ENCODE data around the gene PTPRH.

Gene PTPRH

GRCh38 chr19:55213547-55213946, 4.2 kb upstream of the PTPRH start:
- H3K9me2 ChIP-seq (ENCODE audit: low read depth, low read length), result no peaks in the 10 kb centered on the region
- H2AFZ ChIP-seq (ENCODE audit: low read length), result no peak overlapping the region
- TF ChIP-seq, protein P1, sequence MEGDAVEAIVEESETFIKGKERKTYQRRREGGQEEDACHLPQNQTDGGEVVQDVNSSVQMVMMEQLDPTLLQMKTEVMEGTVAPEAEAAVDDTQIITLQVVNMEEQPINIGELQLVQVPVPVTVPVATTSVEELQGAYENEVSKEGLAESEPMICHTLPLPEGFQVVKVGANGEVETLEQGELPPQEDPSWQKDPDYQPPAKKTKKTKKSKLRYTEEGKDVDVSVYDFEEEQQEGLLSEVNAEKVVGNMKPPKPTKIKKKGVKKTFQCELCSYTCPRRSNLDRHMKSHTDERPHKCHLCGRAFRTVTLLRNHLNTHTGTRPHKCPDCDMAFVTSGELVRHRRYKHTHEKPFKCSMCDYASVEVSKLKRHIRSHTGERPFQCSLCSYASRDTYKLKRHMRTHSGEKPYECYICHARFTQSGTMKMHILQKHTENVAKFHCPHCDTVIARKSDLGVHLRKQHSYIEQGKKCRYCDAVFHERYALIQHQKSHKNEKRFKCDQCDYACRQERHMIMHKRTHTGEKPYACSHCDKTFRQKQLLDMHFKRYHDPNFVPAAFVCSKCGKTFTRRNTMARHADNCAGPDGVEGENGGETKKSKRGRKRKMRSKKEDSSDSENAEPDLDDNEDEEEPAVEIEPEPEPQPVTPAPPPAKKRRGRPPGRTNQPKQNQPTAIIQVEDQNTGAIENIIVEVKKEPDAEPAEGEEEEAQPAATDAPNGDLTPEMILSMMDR (IDR thresholded peaks at IDR 0.05; ENCODE audit: low read length), result no peak
- H3K9me3 ChIP-seq (ENCODE audit: low read length), result no peaks in the 10 kb centered on the region
- no peaks in the 10 kb centered on the region for H4K20me1 ChIP-seq (ENCODE audit: insufficient read depth, low read length)
- H3K27ac ChIP-seq (ENCODE audit: low read depth, low read length, poor library complexity, severe bottlenecking), result no peak overlapping the region
- H3K79me2 ChIP-seq (ENCODE audit: insufficient read depth, low read length), result no peaks in the 10 kb centered on the region
- H3K4me1 ChIP-seq (ENCODE audit: insufficient read depth, low read length, severe bottlenecking), result peaks cover 12% of the 10 kb centered on the region
- H3K4me3 ChIP-seq (ENCODE audit: low read depth, low read length, poor library complexity, severe bottlenecking), result no peak overlapping the region
- H3K9ac ChIP-seq (ENCODE audit: low read length), result no peak overlapping the region
- H3K36me3 ChIP-seq (ENCODE audit: insufficient read depth, low read length), result no peaks in the 10 kb centered on the region
- H3K27me3 ChIP-seq (ENCODE audit: insufficient read depth, low read length), result no peaks in the 10 kb centered on the region
- no peaks in the 10 kb centered on the region for H3F3A ChIP-seq (ENCODE audit: insufficient read depth, low read length)
- H3K4me2 ChIP-seq (ENCODE audit: low read length), result no peak overlapping the region

DNA sequence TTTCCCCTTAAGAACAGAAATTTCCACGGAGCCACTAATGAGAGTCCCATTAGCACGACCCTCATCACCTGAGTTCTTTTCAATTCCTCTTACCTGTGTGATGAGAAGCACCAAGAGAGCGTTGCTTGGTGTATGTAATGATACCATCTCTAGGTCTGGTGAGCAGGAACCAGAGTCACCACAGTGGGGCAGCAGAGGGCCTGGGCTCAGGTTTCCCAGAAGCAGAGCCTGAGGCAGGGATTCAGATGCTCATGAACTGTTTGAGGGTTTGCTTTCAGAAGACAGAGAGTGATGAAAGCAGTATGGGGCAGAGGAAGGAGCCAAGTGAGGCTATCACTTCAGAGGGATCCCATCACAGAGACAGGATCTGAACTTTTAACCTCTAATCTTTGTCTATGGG, 3.1 kb upstream of the PTPRH start:
- H3K4me3 ChIP-seq (ENCODE audit: low read depth, low read length, poor library complexity, severe bottlenecking), result no peak overlapping the region
- TF ChIP-seq, protein P1 (IDR thresholded peaks at IDR 0.05; ENCODE audit: low read length), result peak; percentile 96
- TF ChIP-seq EZH2 (IDR thresholded peaks at IDR 0.05; ENCODE audit: borderline replicate concordance, low read length), result no peak
- no peaks in the 10 kb centered on the region for H4K20me1 ChIP-seq (ENCODE audit: insufficient read depth, low read length)
- H3K4me1 ChIP-seq (ENCODE audit: insufficient read depth, low read length, severe bottlenecking), result peaks cover 11% of the 10 kb centered on the region
- H3K27me3 ChIP-seq (ENCODE audit: insufficient read depth, low read length), result no peaks in the 10 kb centered on the region
- no peak overlapping the region for H2AFZ ChIP-seq (ENCODE audit: low read length)
- no peaks in the 10 kb centered on the region for H3K9me3 ChIP-seq (ENCODE audit: low read length)
- H3K36me3 ChIP-seq (ENCODE audit: insufficient read depth, low read length), result no peaks in the 10 kb centered on the region
- H3K9me2 ChIP-seq (ENCODE audit: low read depth, low read length), result no peaks in the 10 kb centered on the region
- H3F3A ChIP-seq (ENCODE audit: insufficient read depth, low read length), result no peaks in the 10 kb centered on the region
- no peak overlapping the region for H3K4me2 ChIP-seq (ENCODE audit: low read length)
- no peak overlapping the region for H3K9ac ChIP-seq (ENCODE audit: low read length)
- no peaks in the 10 kb centered on the region for H3K79me2 ChIP-seq (ENCODE audit: insufficient read depth, low read length)
- no peak overlapping the region for H3K27ac ChIP-seq (ENCODE audit: low read depth, low read length, poor library complexity, severe bottlenecking)

DNA sequence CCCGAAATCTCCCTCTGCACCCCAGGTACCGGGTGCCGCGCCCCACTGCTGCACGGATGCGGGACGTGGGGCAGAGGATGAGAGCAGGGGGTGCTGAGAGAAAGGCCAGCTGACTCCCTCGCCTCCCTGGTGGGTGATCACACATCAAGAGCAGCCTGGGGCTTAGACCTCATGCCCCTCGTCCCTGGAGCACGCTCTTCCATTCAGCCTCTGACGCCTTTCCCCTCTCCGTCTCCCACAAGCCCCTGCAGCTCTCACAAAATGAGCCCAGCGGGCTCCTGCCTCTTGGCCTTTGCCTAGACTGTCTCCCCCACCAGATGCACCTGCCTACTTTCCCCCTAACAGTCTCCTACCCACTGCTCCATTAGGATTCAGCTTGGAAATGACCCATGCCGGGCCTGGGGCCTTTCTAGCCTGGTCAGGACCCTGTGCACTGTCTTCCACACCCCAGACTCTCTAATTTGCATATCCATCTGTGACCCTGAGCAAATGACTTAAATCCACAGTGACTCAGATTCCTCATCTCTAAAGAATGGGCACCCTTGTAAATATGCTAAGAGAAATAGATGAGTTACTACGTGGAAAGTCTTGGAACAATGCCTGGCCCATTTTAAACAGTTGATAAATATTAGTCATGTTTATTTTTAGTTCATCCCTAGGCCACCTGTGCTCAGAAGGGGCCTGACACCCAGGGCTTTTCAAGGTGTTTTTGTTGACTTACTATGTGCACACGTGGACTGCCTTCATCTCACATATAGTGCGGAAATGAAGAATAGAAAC, 582 bp upstream of the PTPRH start:
- TF ChIP-seq, protein P1 (IDR thresholded peaks at IDR 0.05; ENCODE audit: low read length), result no peak
- TF ChIP-seq EZH2 (IDR thresholded peaks at IDR 0.05; ENCODE audit: borderline replicate concordance, low read length), result no peak
- Histone ChIP-seq H3K36me3 (ENCODE audit: insufficient read depth, low read length) (no peaks in the 10 kb centered on the region), H4K20me1 (ENCODE audit: insufficient read depth, low read length) (no peaks in the 10 kb centered on the region), H3K9me2 (ENCODE audit: low read depth, low read length) (no peaks in the 10 kb centered on the region), H3K9ac (ENCODE audit: low read length) (no peak overlapping the region), H3K27ac (ENCODE audit: low read depth, low read length, poor library complexity, severe bottlenecking) (no peak overlapping the region), H3K4me1 (ENCODE audit: insufficient read depth, low read length, severe bottlenecking) (no peaks in the 10 kb centered on the region), H2AFZ (ENCODE audit: low read length) (no peak overlapping the region), H3K79me2 (ENCODE audit: insufficient read depth, low read length) (no peaks in the 10 kb centered on the region), H3K4me2 (ENCODE audit: low read length) (no peak overlapping the region), H3F3A (ENCODE audit: insufficient read depth, low read length) (no peaks in the 10 kb centered on the region), H3K27me3 (ENCODE audit: insufficient read depth, low read length) (no peaks in the 10 kb centered on the region), H3K9me3 (ENCODE audit: low read length) (no peaks in the 10 kb centered on the region), H3K4me3 (ENCODE audit: low read depth, low read length, poor library complexity, severe bottlenecking) (no peak overlapping the region)

Data from OCI-LY1 (cell line).